WTC11 (cell line): ENCODE measurements around the gene GNAO1. TPM values are rescaled to one million over a fixed set of nuclear protein-coding genes. Genes with fewer than 3 reads are reported as not detected.
"Not testable (repeated sequence)": the region's sequence is repeated elsewhere in the genome, so short reads cannot be mapped to it uniquely, and the experiment has no call there.

Experiments
- ATAC-seq: fragments of 200-7000 bp; cut with Tn5 transposase; 2 replicates; pipeline ENCODE4 v1.10.0; 2021; ENCODE audit warnings: mild to moderate bottlenecking, moderate library complexity
- CTCF ChIA-PET: fragments of 300-600 bp; sonication (Branson Sonifier 250); formaldehyde crosslinking; loops from one replicate; lab custom pipeline; 2021; ENCODE audit warnings: antibody characterized with exemption; lab: Charles Lee
- POLR2A ChIA-PET: fragments of 350-600 bp; sonication (Branson Sonifier 250); formaldehyde crosslinking; loops from one replicate; lab custom pipeline; 2021; ENCODE audit warnings: antibody characterized with exemption; lab: Charles Lee
- DNase-seq: peaks from one replicate; pipeline ENCODE4 v3.0.0; 2021; ENCODE audit warnings: low spot score
- H3K27ac Mint-ChIP-seq: 2 replicates; pipeline ENCODE4 v1.8.0; 2021; ENCODE audit warnings: mixed read lengths
- H3K27me3 Mint-ChIP-seq: 2 replicates; pipeline ENCODE4 v1.8.0; 2021; ENCODE audit warnings: low read depth, mild to moderate bottlenecking, moderate library complexity, mixed read lengths
- H3K36me3 Mint-ChIP-seq: 2 replicates; pipeline ENCODE4 v1.8.0; 2021; ENCODE audit warnings: mixed read lengths
- H3K4me1 Mint-ChIP-seq: 2 replicates; pipeline ENCODE4 v1.8.0; 2022; ENCODE audit warnings: mixed read lengths
- H3K4me3 Mint-ChIP-seq: 2 replicates; pipeline ENCODE4 v1.8.0; 2021; ENCODE audit warnings: mild to moderate bottlenecking, moderate library complexity, mixed read lengths
- H3K9me3 Mint-ChIP-seq: 2 replicates; pipeline ENCODE4 v1.8.0; 2021; ENCODE audit warnings: mixed read lengths
- E2F4 ChIP-seq: sonication (generic); formaldehyde crosslinking; IDR thresholded peaks from 2 replicates; pipeline ENCODE4 v1.8.1; 2022; ENCODE audit warnings: low read depth, mild to moderate bottlenecking, moderate library complexity, missing genetic modification reagents, borderline replicate concordance
- E2F5 ChIP-seq: sonication (generic); formaldehyde crosslinking; IDR thresholded peaks from 2 replicates; pipeline ENCODE4 v1.8.1; 2022; ENCODE audit warnings: mild to moderate bottlenecking, moderate library complexity, missing genetic modification reagents
- FOXK1 ChIP-seq: sonication (generic); formaldehyde crosslinking; IDR thresholded peaks from 2 replicates; pipeline ENCODE4 v1.8.0; 2022; ENCODE audit warnings: mild to moderate bottlenecking, moderate library complexity, missing genetic modification reagents
- FOXP4 ChIP-seq: sonication (generic); formaldehyde crosslinking; IDR thresholded peaks from 2 replicates; pipeline ENCODE4 v1.8.0; 2022; ENCODE audit warnings: mild to moderate bottlenecking, missing genetic modification reagents
- GTF2I ChIP-seq: fragments of 250-450 bp; sonication (Bioruptor Pico); conservative IDR thresholded peaks from 2 replicates; pipeline ENCODE4 v1.4.0; 2021; ENCODE audit warnings: mild to moderate bottlenecking
- HMGXB4 ChIP-seq: sonication (generic); formaldehyde crosslinking; IDR thresholded peaks from 2 replicates; pipeline ENCODE4 v1.8.1; 2023; ENCODE audit warnings: mild to moderate bottlenecking, moderate library complexity, missing genetic modification reagents
- IRF1 ChIP-seq: sonication (generic); formaldehyde crosslinking; IDR thresholded peaks from 2 replicates; pipeline ENCODE4 v1.8.0; 2023; ENCODE audit warnings: missing genetic modification reagents
- IRF2 ChIP-seq: sonication (generic); formaldehyde crosslinking; IDR thresholded peaks from 2 replicates; pipeline ENCODE4 v1.8.0; 2022; ENCODE audit warnings: low read depth, missing genetic modification reagents, borderline replicate concordance
- MAX ChIP-seq: sonication (generic); formaldehyde crosslinking; IDR thresholded peaks from 2 replicates; pipeline ENCODE4 v1.8.0; 2022; ENCODE audit warnings: mild to moderate bottlenecking, missing genetic modification reagents
- MLX ChIP-seq: sonication (generic); formaldehyde crosslinking; IDR thresholded peaks from 2 replicates; pipeline ENCODE4 v1.8.1; 2023; ENCODE audit warnings: mild to moderate bottlenecking, missing genetic modification reagents, moderate library complexity
- MYBL2 ChIP-seq: sonication (generic); formaldehyde crosslinking; IDR thresholded peaks from 2 replicates; pipeline ENCODE4 v1.8.1; 2023; ENCODE audit warnings: mild to moderate bottlenecking, moderate library complexity, missing genetic modification reagents
- NFATC4 ChIP-seq: fragments of 250-450 bp; sonication (Bioruptor Pico); IDR thresholded peaks from 2 replicates; pipeline ENCODE4 v1.9.0; 2021; ENCODE audit warnings: mild to moderate bottlenecking
- NR2C2 ChIP-seq: sonication (generic); formaldehyde crosslinking; IDR thresholded peaks from 2 replicates; pipeline ENCODE4 v1.8.0; 2022; ENCODE audit warnings: mild to moderate bottlenecking, missing genetic modification reagents
- PREB ChIP-seq: sonication (generic); formaldehyde crosslinking; IDR thresholded peaks from 2 replicates; pipeline ENCODE4 v1.8.1; 2022; ENCODE audit warnings: mild to moderate bottlenecking, missing genetic modification reagents, moderate library complexity, borderline replicate concordance
- RORB ChIP-seq: fragments of 250-450 bp; sonication (Bioruptor Pico); IDR thresholded peaks from 2 replicates; pipeline ENCODE4 v1.9.0; 2021; ENCODE audit warnings: mild to moderate bottlenecking
- TCF7 ChIP-seq: sonication (generic); formaldehyde crosslinking; IDR thresholded peaks from 2 replicates; pipeline ENCODE4 v1.8.0; 2022; ENCODE audit warnings: mild to moderate bottlenecking, low read depth, missing genetic modification reagents, moderate library complexity
- ZBTB21 ChIP-seq: sonication (generic); formaldehyde crosslinking; IDR thresholded peaks from 2 replicates; pipeline ENCODE4 v1.8.1; 2023; ENCODE audit warnings: mild to moderate bottlenecking, missing genetic modification reagents, borderline replicate concordance
- ZBTB43 ChIP-seq: sonication (generic); formaldehyde crosslinking; IDR thresholded peaks from 2 replicates; pipeline ENCODE4 v1.8.1; 2023; ENCODE audit warnings: mild to moderate bottlenecking, missing genetic modification reagents
- ZNF263 ChIP-seq: sonication (generic); formaldehyde crosslinking; IDR thresholded peaks from 2 replicates; pipeline ENCODE4 v1.8.1; 2022; ENCODE audit warnings: low read depth, mild to moderate bottlenecking, moderate library complexity, missing genetic modification reagents
- ZNF317 ChIP-seq: sonication (generic); formaldehyde crosslinking; IDR thresholded peaks from 2 replicates; pipeline ENCODE4 v1.8.1; 2023; ENCODE audit warnings: low read depth, mild to moderate bottlenecking, moderate library complexity, missing genetic modification reagents, borderline replicate concordance
- ZNF416 ChIP-seq: fragments of 250-450 bp; sonication (Bioruptor Pico); IDR thresholded peaks from 2 replicates; pipeline ENCODE4 v1.9.0; 2021; ENCODE audit warnings: mild to moderate bottlenecking, inconsistent platforms
- ZNF423 ChIP-seq: fragments of 250-450 bp; sonication (Bioruptor Pico); IDR thresholded peaks from 2 replicates; pipeline ENCODE4 v2.1.2; 2022; ENCODE audit warnings: mild to moderate bottlenecking, moderate library complexity
- total RNA-seq: library from RNA; stranded (reverse); gene quantifications from 3 replicates; pipeline ENCODE4 v1.2.3, GENCODE V29; 2021

Gene GNAO1
- total RNA-seq, 1 experiment from 2014 or later, result 30.6 TPM

GRCh38 chr16:56389554-56389953 lies 198.3 kb downstream of the GNAO1 start (continued):
- TF ChIP-seq FOXP4 (CRISPR knock-in tag) (no peak), ZNF423 (no peak), NR2C2 (CRISPR knock-in tag) (no peak)

- DNase-seq, POLR2A ChIA-PET, H3K4me3 Mint-ChIP-seq, H3K27me3 Mint-ChIP-seq, H3K9me3 Mint-ChIP-seq, H3K27ac Mint-ChIP-seq, CTCF ChIA-PET, H3K4me1 Mint-ChIP-seq, ATAC-seq: not testable (repeated sequence)
- peaks cover 50% of the 10 kb centered on the region for H3K36me3 Mint-ChIP-seq
Observed at GRCh38 chr16:56396724-56397123, 205.4 kb downstream of the GNAO1 start.

GRCh38 chr16:56399047-56399446 lies 207.8 kb downstream of the GNAO1 start:
- Mint-ChIP-seq H3K9me3 (no peaks in the 10 kb centered on the region), H3K27ac (no peak overlapping the region), H3K4me3 (no peak overlapping the region)
- TF ChIP-seq MAX (no peak), ZNF263 (CRISPR knock-in tag) (no peak), ZBTB21 (CRISPR knock-in tag) (no peak), ZBTB43 (CRISPR knock-in tag) (no peak), MYBL2 (CRISPR knock-in tag) (no peak), PREB (CRISPR knock-in tag) (no peak), ZNF416 (CRISPR knock-in tag) (no peak)
- TF ChIP-seq, all 79 proteins: peak for 0
- Mint-ChIP-seq H3K36me3 (peaks cover 42% of the 10 kb centered on the region), H3K4me1 (no peaks in the 10 kb centered on the region), H3K27me3 (no peaks in the 10 kb centered on the region)
- POLR2A ChIA-PET, result no interaction called here
- CTCF ChIA-PET, result no interaction called here
- DNase-seq (no peak), ATAC-seq (no peak)

GRCh38 chr16:56399486-56399885 lies 208.2 kb downstream of the GNAO1 start:
- ChIA-PET CTCF (no interaction called here), POLR2A (no interaction called here)
- H3K4me3 Mint-ChIP-seq, result no peak overlapping the region
- no peak for ATAC-seq
- no peaks in the 10 kb centered on the region for H3K9me3 Mint-ChIP-seq
- H3K27me3 Mint-ChIP-seq, result no peaks in the 10 kb centered on the region
- H3K4me1 Mint-ChIP-seq, result no peaks in the 10 kb centered on the region
- no peak for DNase-seq
- peaks cover 45% of the 10 kb centered on the region for H3K36me3 Mint-ChIP-seq
- no peak overlapping the region for H3K27ac Mint-ChIP-seq
- no peak for TF ChIP-seq HMGXB4
- no peak for TF ChIP-seq IRF1 (CRISPR knock-in tag)
- no peak for TF ChIP-seq NFATC4 (CRISPR knock-in tag)
- TF ChIP-seq E2F5 (CRISPR knock-in tag), result no peak
- TF ChIP-seq RORB (CRISPR knock-in tag), result no peak
- no peak for TF ChIP-seq FOXK1
- no peak for TF ChIP-seq TCF7 (CRISPR knock-in tag)
- no peak for TF ChIP-seq GTF2I
- no peak for TF ChIP-seq E2F4
- TF ChIP-seq ZNF317, result no peak
- no peak for TF ChIP-seq MLX (CRISPR knock-in tag)
- no peak for TF ChIP-seq IRF2 (CRISPR knock-in tag)
